ENCODE measurements around the gene SELENOO. TPM values are rescaled to one million over a fixed set of nuclear protein-coding genes. Genes with fewer than 3 reads are reported as not detected.
A peak's percentile ranks its signal among the peaks of the same experiment; 100 is the strongest.

The SELENOO gene
- total and polyA plus RNA-seq, 2 experiments from 2014 or later = 29.8 to 54.5 TPM

- no peak for DNase-seq (ENCODE audit: low read depth in 1 of 2, low spot score in 1 of 2)
- Histone ChIP-seq H3K9me3 (ENCODE audit: low read depth) (no peaks in the 10 kb centered on the region), H3K4me3 (peak overlapping the region; percentile 81), H3K4me1 (ENCODE audit: low read depth) (peaks cover 27% of the 10 kb centered on the region), H3K36me3 (peaks cover 6% of the 10 kb centered on the region), H3K27me3 (no peaks in the 10 kb centered on the region), H3K27ac (peak overlapping the region; percentile 88)
- TF ChIP-seq, protein P1, sequence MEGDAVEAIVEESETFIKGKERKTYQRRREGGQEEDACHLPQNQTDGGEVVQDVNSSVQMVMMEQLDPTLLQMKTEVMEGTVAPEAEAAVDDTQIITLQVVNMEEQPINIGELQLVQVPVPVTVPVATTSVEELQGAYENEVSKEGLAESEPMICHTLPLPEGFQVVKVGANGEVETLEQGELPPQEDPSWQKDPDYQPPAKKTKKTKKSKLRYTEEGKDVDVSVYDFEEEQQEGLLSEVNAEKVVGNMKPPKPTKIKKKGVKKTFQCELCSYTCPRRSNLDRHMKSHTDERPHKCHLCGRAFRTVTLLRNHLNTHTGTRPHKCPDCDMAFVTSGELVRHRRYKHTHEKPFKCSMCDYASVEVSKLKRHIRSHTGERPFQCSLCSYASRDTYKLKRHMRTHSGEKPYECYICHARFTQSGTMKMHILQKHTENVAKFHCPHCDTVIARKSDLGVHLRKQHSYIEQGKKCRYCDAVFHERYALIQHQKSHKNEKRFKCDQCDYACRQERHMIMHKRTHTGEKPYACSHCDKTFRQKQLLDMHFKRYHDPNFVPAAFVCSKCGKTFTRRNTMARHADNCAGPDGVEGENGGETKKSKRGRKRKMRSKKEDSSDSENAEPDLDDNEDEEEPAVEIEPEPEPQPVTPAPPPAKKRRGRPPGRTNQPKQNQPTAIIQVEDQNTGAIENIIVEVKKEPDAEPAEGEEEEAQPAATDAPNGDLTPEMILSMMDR (IDR thresholded peaks at IDR 0.05; ENCODE audit: low read depth, low read length) = no peak
Observed at GRCh38 chr22:50245214-50246072, 44.6 kb downstream of the SELENOO start.

- no peak for DNase-seq (ENCODE audit: low read depth in 1 of 2, low spot score in 1 of 2)
- Histone ChIP-seq H3K9me3 (ENCODE audit: low read depth) (no peaks in the 10 kb centered on the region), H3K27me3 (no peaks in the 10 kb centered on the region), H3K4me3 (no peak overlapping the region), H3K4me1 (ENCODE audit: low read depth) (peaks cover 26% of the 10 kb centered on the region), H3K36me3 (peaks cover 6% of the 10 kb centered on the region), H3K27ac (no peak overlapping the region)
- TF ChIP-seq, protein P1 (IDR thresholded peaks at IDR 0.05; ENCODE audit: low read depth, low read length) = no peak
Observed at GRCh38 chr22:50246242-50247175, 45.7 kb downstream of the SELENOO start.

- peak in 1 of 2 donors; percentile 81 for DNase-seq (ENCODE audit: low read depth in 1 of 2, low spot score in 1 of 2)
- H3K4me3 ChIP-seq = no peak overlapping the region
- H3K27ac ChIP-seq = no peak overlapping the region
- no peaks in the 10 kb centered on the region for H3K27me3 ChIP-seq
- H3K9me3 ChIP-seq (ENCODE audit: low read depth) = no peaks in the 10 kb centered on the region
- H3K4me1 ChIP-seq (ENCODE audit: low read depth) = peaks cover 18% of the 10 kb centered on the region
- TF ChIP-seq, protein P1 (IDR thresholded peaks at IDR 0.05; ENCODE audit: low read depth, low read length) = no peak
- peaks cover 6% of the 10 kb centered on the region for H3K36me3 ChIP-seq
Observed at GRCh38 chr22:50247748-50248147, 46.9 kb downstream of the SELENOO start.

GRCh38 chr22:50248196-50249081 is 47.6 kb downstream of the SELENOO start:
- Histone ChIP-seq H3K9me3 (ENCODE audit: low read depth) (no peaks in the 10 kb centered on the region), H3K36me3 (peaks cover 6% of the 10 kb centered on the region), H3K27ac (no peak overlapping the region), H3K4me3 (no peak overlapping the region), H3K4me1 (ENCODE audit: low read depth) (peaks cover 14% of the 10 kb centered on the region), H3K27me3 (no peaks in the 10 kb centered on the region)
- TF ChIP-seq, protein P1 (IDR thresholded peaks at IDR 0.05; ENCODE audit: low read depth, low read length) = no peak
- DNase-seq (ENCODE audit: low read depth in 1 of 2, low spot score in 1 of 2) = no peak
